Astrocyte of the hippocampus (primary cell): Measurements from ENCODE around the gene MTFMT.
"Not testable (repeated sequence)": the region's sequence is repeated elsewhere in the genome, so short reads cannot be mapped to it uniquely, and the experiment has no call there.

Experiments
- DNase-seq: peaks from one replicate; pipeline ENCODE4 v3.0.0; 2011; ENCODE audit warnings: low read depth, low spot score

Gene MTFMT

GRCh38 chr15:65060641-65061397, 31.4 kb upstream of the MTFMT start:
- DNase-seq, result no peak

- DNase-seq, result no peak
Measured at GRCh38 chr15:65059931-65060596, 30.6 kb upstream of the MTFMT start.

GRCh38 chr15:65059369-65059750, 29.9 kb upstream of the MTFMT start:
- DNase-seq, result no peak

- no peak for DNase-seq
Measured at GRCh38 chr15:65058394-65059368, 29.2 kb upstream of the MTFMT start.

- DNase-seq, result no peak
Measured at GRCh38 chr15:65057549-65057940, 28.1 kb upstream of the MTFMT start.

- DNase-seq, result peak; percentile 65
Measured at GRCh38 chr15:65056868-65057548, 27.6 kb upstream of the MTFMT start.

- DNase-seq, result no peak
Measured at GRCh38 chr15:65056106-65056505, 26.7 kb upstream of the MTFMT start.

- peak; percentile 59 for DNase-seq
Measured at GRCh38 chr15:65055201-65055870, 25.9 kb upstream of the MTFMT start.

GRCh38 chr15:65054333-65055200, 25.1 kb upstream of the MTFMT start:
- DNase-seq, result peak; percentile 87

GRCh38 chr15:65052956-65053355, 23.5 kb upstream of the MTFMT start:
- DNase-seq, result no peak

GRCh38 chr15:65051266-65051665, 21.8 kb upstream of the MTFMT start:
- no peak for DNase-seq

- DNase-seq, result no peak
Measured at GRCh38 chr15:65050270-65050669, 20.8 kb upstream of the MTFMT start.

GRCh38 chr15:65049418-65049840, 20.0 kb upstream of the MTFMT start:
- peak; percentile 96 for DNase-seq

GRCh38 chr15:65048241-65048640, 18.8 kb upstream of the MTFMT start:
- DNase-seq, result no peak

- DNase-seq, result no peak
Measured at GRCh38 chr15:65044724-65045481, 15.5 kb upstream of the MTFMT start, which contains the start of gene SLC51B. Gene SLC51B (plus strand): TSS chr15:65045387. CDS start chr15:65050005, 4,618 bp downstream.

- not testable (repeated sequence) for DNase-seq
Measured at GRCh38 chr15:65044218-65044617, 14.8 kb upstream of the MTFMT start.

GRCh38 chr15:65042776-65043327, 13.4 kb upstream of the MTFMT start:
- no peak for DNase-seq

GRCh38 chr15:65041787-65042186, 12.3 kb upstream of the MTFMT start:
- no peak for DNase-seq

GRCh38 chr15:65040461-65040860, 11.0 kb upstream of the MTFMT start:
- no peak for DNase-seq
